ENCODE data around the gene AKIRIN2. TPM values are rescaled to one million over a fixed set of nuclear protein-coding genes. Genes with fewer than 3 reads are reported as not detected.
"Not testable (repeated sequence)": the region's sequence is repeated elsewhere in the genome, so short reads cannot be mapped to it uniquely, and the experiment has no call there.

Gene AKIRIN2
- total RNA-seq, 4 donors from 2014 or later = 17.4 to 24.0 (median 21.7) TPM

DNA sequence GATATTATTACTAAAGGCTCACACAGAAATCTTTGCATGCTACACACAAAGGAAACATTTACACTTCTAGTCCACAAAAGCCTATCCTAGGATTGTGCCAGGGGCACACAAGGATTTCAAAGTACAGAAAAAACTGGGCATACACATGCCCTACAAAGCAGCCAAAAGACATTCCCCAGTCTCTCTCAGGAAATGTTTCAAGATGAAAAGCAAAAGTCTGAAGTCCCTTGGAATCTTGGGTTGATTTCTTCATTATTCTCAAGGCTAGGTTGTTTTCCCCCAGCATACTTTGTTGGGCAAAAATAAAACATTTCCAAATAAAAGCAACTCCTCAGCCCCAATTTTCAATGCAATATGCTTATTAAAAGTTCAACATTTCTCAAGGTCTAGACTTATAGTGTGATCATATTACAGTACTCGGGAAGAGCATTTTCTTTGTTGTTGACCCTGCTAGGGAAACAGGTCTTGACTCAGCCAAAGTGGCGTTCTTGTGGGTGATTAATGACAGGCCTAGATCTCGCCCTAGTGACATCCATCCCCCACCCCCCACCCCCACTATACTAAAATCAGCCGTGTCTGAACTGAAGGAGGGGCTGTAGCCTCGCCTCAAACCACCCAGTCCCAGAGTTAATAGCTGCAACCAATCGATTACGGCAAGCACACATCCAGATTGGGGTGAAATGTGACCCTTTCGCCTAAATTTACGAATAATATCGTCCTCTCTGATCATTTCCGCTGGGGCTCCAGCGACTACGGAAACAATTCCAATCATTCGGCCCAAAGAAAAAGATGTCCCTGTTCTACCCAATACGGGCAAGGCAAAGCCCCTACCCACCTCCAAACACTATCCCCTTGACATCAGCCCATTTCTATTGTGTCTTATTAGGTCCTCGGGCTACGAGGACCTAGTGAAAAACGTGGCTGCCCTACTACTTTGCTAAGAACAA is 1.4 kb downstream of the AKIRIN2 start:
- H3K27me3 ChIP-seq = no peaks in the 10 kb centered on the region
- no peak for TF ChIP-seq POLR2A (IDR thresholded peaks at IDR 0.05; ENCODE audit: low read depth)
- TF ChIP-seq POLR2AphosphoS5 (IDR thresholded peaks at IDR 0.05) = no peak
- TF ChIP-seq EP300 (IDR thresholded peaks at IDR 0.05) = no peak
- no peak for DNase-seq (ENCODE audit: extremely low spot score)
- under 1% methylated on average over 18 of the region's 18 CpGs for WGBS
- no peaks in the 10 kb centered on the region for H3K36me3 ChIP-seq
- H3K9me3 ChIP-seq = no peaks in the 10 kb centered on the region
- H3K27ac ChIP-seq (replicated peaks in 1 of 4) = peak overlapping the region; percentile 92 to 99 (median 98)
- peak overlapping the region; percentile 82 to 99 (median 94) for H3K4me3 ChIP-seq
- peaks cover 38 to 47% (median 40%) of the 10 kb centered on the region in 4 donors for H3K4me1 ChIP-seq
- intact Hi-C loops (cut with DNase I) = no loop called here

DNA sequence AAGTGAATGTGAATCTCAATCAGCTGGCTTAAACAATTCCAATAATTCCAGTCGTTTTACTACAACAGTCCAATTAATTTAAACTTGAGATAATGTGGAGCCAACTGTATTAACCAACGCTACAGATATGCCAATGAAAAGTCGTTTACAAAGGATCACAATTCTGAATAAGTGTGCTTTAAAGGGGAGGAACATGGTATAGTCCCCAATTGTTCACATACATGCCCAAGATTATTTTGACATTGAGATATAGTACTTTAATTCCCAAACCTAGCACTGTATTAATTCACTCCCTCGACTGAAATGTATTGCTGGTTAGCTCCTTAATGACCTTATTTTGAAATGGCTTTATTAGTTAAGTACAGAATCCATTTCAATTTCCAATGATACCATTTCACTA is 2.5 kb downstream of the AKIRIN2 start:
- 5% methylated on average over 4 of the region's 4 CpGs for WGBS
- peak overlapping the region; percentile 92 to 99 (median 98) for H3K27ac ChIP-seq (replicated peaks in 1 of 4)
- H3K4me1 ChIP-seq = peaks cover 43 to 58% (median 49%) of the 10 kb centered on the region in 4 donors

DNA sequence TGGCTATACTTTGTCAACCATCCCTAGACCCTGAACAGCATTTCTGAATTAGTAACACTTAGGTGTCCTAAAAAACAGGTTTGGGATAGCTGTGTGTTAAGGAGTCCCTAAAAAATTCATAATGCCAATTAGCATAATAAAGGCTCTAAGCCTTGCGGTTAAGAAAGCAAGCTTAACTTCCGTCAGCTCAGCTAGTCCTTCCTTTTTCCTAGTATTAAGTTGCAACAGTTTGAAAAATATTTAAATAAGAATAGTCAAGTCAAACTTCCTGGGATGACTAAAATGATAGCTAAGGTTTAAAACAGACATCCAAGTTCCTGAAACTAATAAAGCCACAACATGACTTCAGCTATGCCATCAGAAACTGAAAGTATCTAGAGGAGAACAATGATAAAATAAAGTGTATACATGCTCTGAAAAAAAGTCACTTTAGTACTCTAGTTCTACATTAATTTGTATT is 3.5 kb downstream of the AKIRIN2 start:
- H3K9me3 ChIP-seq = no peaks in the 10 kb centered on the region
- no peaks in the 10 kb centered on the region for H3K36me3 ChIP-seq
- TF ChIP-seq POLR2AphosphoS5 (IDR thresholded peaks at IDR 0.05) = no peak
- TF ChIP-seq POLR2A (IDR thresholded peaks at IDR 0.05; ENCODE audit: low read depth) = no peak
- TF ChIP-seq, protein P1, sequence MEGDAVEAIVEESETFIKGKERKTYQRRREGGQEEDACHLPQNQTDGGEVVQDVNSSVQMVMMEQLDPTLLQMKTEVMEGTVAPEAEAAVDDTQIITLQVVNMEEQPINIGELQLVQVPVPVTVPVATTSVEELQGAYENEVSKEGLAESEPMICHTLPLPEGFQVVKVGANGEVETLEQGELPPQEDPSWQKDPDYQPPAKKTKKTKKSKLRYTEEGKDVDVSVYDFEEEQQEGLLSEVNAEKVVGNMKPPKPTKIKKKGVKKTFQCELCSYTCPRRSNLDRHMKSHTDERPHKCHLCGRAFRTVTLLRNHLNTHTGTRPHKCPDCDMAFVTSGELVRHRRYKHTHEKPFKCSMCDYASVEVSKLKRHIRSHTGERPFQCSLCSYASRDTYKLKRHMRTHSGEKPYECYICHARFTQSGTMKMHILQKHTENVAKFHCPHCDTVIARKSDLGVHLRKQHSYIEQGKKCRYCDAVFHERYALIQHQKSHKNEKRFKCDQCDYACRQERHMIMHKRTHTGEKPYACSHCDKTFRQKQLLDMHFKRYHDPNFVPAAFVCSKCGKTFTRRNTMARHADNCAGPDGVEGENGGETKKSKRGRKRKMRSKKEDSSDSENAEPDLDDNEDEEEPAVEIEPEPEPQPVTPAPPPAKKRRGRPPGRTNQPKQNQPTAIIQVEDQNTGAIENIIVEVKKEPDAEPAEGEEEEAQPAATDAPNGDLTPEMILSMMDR (IDR thresholded peaks at IDR 0.05) = no peak
- intact Hi-C loops (cut with DNase I) = no loop called here
- DNase-seq (ENCODE audit: extremely low spot score) = no peak
- 10% methylated on average over 2 of the region's 2 CpGs for WGBS
- H3K27ac ChIP-seq (replicated peaks in 1 of 4) = peak overlapping the region; percentile 20 to 97 (median 37)
- H3K4me3 ChIP-seq = peak overlapping the region; percentile 82 to 99 (median 94)
- H3K27me3 ChIP-seq = no peaks in the 10 kb centered on the region
- peaks cover 50 to 68% (median 59%) of the 10 kb centered on the region in 4 donors for H3K4me1 ChIP-seq

More for the DNA sequence above, 2.5 kb downstream of the AKIRIN2 start:
- DNase-seq (ENCODE audit: extremely low spot score) = no peak
- Histone ChIP-seq H3K36me3 (no peaks in the 10 kb centered on the region), H3K9me3 (no peaks in the 10 kb centered on the region), H3K27me3 (no peaks in the 10 kb centered on the region), H3K4me3 (peak overlapping the region; percentile 82 to 99 (median 94))
- TF ChIP-seq EP300 (IDR thresholded peaks at IDR 0.05) (no peak), POLR2AphosphoS5 (IDR thresholded peaks at IDR 0.05) (no peak), POLR2A (IDR thresholded peaks at IDR 0.05; ENCODE audit: low read depth) (no peak)
- TF ChIP-seq, protein P1 (IDR thresholded peaks at IDR 0.05) = no peak
- intact Hi-C loops (cut with DNase I) = no loop called here

DNA sequence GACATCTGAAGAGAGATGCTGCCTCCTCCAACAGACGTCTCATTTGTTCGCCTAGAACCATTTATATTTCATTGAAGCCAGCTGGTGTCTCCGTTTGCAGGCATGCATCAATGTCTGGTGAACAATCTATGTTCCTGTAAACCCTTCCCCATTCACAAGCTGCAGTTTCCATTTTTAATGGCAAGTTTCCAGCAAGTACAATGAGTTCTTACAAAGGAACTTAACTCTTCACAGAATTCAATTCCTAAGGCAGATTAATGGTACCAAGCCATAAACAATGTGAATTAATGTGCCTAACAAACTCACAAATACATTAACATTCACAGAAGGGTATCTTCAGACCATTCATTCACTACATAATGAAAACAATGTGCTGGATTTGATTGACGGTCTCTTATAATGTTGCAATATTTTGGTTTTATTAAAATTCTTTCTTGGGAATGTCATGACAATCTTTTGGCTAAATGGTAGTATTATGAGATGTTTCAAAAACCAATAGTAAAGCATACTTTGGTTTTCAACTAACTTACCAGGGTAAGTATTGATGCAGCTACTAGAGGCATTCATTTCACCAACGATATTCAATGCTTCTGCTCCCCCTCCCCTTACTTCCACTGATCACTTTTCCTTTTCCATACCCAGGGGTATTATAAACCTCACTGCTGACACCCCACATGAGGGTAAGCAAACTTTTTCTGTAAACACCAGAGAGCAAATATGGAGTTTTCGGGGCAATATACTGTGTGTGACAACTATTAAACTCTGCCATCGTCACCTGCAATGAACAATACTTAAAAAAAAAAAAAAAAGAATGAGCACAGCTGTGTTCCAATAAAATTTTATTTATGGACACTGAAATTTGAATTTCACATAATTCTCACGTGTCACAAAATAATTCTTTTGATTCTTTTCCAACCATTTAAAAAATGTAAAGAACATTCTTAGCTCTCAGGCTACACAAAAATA is 4.2 kb downstream of the AKIRIN2 start:
- Histone ChIP-seq H3K36me3 (no peaks in the 10 kb centered on the region), H3K27ac (replicated peaks in 1 of 4) (peak overlapping the region; percentile 20 to 97 (median 37)), H3K4me1 (peaks cover 54 to 70% (median 61%) of the 10 kb centered on the region in 4 donors), H3K4me3 (peak overlapping the region; percentile 82 to 99 (median 94)), H3K27me3 (no peaks in the 10 kb centered on the region), H3K9me3 (no peaks in the 10 kb centered on the region)
- no peak for DNase-seq (ENCODE audit: extremely low spot score)
- intact Hi-C loops (cut with DNase I) = no loop called here
- WGBS = 33% methylated on average over 8 of the region's 8 CpGs
- TF ChIP-seq, protein P1 (IDR thresholded peaks at IDR 0.05) = no peak
- TF ChIP-seq EP300 (IDR thresholded peaks at IDR 0.05) (no peak), POLR2AphosphoS5 (IDR thresholded peaks at IDR 0.05) (no peak), POLR2A (IDR thresholded peaks at IDR 0.05; ENCODE audit: low read depth) (no peak)

DNA sequence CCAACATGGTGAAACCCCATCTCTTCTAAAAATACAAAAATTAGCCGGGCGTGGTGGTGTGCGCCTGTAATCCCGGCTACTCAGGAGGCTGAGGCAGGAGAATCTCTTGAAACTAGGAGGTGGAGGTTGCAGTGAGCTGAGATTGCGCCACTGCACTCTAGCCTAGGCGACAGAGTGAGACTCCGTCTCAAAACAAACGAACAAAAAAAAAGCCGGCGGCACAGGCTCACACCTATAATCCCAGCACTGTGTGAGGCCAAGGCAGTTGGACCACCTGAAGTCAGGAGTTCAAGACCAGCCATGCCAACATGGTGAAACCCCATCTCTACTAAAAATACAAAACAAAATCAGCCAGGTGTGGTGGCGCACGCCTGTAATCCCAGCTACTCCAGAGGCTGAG is 5.2 kb downstream of the AKIRIN2 start:
- H3K4me3 ChIP-seq; H3K36me3 ChIP-seq; H3K27me3 ChIP-seq; H3K27ac ChIP-seq (replicated peaks in 1 of 4); intact Hi-C loops (cut with DNase I); DNase-seq (ENCODE audit: extremely low spot score); H3K9me3 ChIP-seq: not testable (repeated sequence)
- WGBS = 89% methylated on average over 12 of the region's 12 CpGs
- H3K4me1 ChIP-seq = peaks cover 60 to 79% (median 69%) of the 10 kb centered on the region in 4 donors
